H9 (cell line): Measurements from ENCODE around the gene MAP3K1. TPM values are rescaled to one million over a fixed set of nuclear protein-coding genes. Genes with fewer than 3 reads are reported as not detected.

Experiments
- DNase-seq: peaks from one replicate; pipeline ENCODE4 v3.0.0-alpha.2; 2017
- H2AFZ ChIP-seq: one replicate; pipeline ENCODE4 v1.6.1; 2013; ENCODE audit warnings: mild to moderate bottlenecking, low read length, control low read depth, moderate library complexity
- H2AK5ac ChIP-seq: 2 replicates; pipeline ENCODE4 v1.6.1; 2013; ENCODE audit warnings: low read length, control low read depth, mixed read lengths; ENCODE audit not compliant: insufficient read length
- H2BK120ac ChIP-seq: one replicate; pipeline ENCODE4 v1.6.1; 2013; ENCODE audit warnings: low read depth, mild to moderate bottlenecking, low read length, control low read depth, inconsistent platforms; ENCODE audit not compliant: poor library complexity, severe bottlenecking
- H2BK12ac ChIP-seq: 2 replicates; pipeline ENCODE4 v1.6.1; 2013; ENCODE audit warnings: low read length, control low read depth, mixed read lengths, low read depth; ENCODE audit not compliant: insufficient read length
- H2BK15ac ChIP-seq: 2 replicates; pipeline ENCODE4 v1.6.1; 2013; ENCODE audit warnings: low read depth, low read length, control low read depth
- H2BK20ac ChIP-seq: one replicate; pipeline ENCODE4 v1.6.1; 2013; ENCODE audit warnings: low read depth, mild to moderate bottlenecking, low read length, control low read depth, inconsistent platforms; ENCODE audit not compliant: poor library complexity, severe bottlenecking
- H2BK5ac ChIP-seq: 2 replicates; pipeline ENCODE4 v1.6.1; 2013; ENCODE audit warnings: low read length, control low read depth, mixed read lengths; ENCODE audit not compliant: insufficient read length
- H3K14ac ChIP-seq: 2 replicates; pipeline ENCODE4 v1.6.1; 2013; ENCODE audit warnings: low read length, control low read depth; ENCODE audit not compliant: insufficient read depth
- H3K18ac ChIP-seq: 2 replicates; pipeline ENCODE4 v1.6.1; 2013; ENCODE audit warnings: low read depth, mild to moderate bottlenecking, mixed read lengths, low read length, control low read depth; ENCODE audit not compliant: insufficient read length
- H3K23ac ChIP-seq: 2 replicates; pipeline ENCODE4 v1.6.1; 2013; ENCODE audit warnings: low read length, control low read depth, mixed read lengths, low read depth; ENCODE audit not compliant: insufficient read length
- H3K23me2 ChIP-seq: 2 replicates; pipeline ENCODE4 v1.6.1; 2013; ENCODE audit warnings: low read depth, mild to moderate bottlenecking, mixed read lengths, low read length, control low read depth; ENCODE audit not compliant: insufficient read length, poor library complexity, severe bottlenecking
- H3K27ac ChIP-seq: 2 replicates; pipeline ENCODE4 v1.5.1; 2013; ENCODE audit warnings: low read length, control low read depth, mixed read lengths, low read depth; ENCODE audit not compliant: insufficient read length
- H3K27me3 ChIP-seq: 2 replicates; pipeline ENCODE4 v1.6.1; 2013; ENCODE audit warnings: low read length, control low read depth, inconsistent platforms; ENCODE audit not compliant: insufficient read depth
- H3K4ac ChIP-seq: 2 replicates; pipeline ENCODE4 v1.6.1; 2013; ENCODE audit warnings: low read depth, mild to moderate bottlenecking, control low read depth, inconsistent platforms, low read length, moderate library complexity
- H3K4me1 ChIP-seq: 2 replicates; pipeline ENCODE4 v1.6.1; 2013; ENCODE audit warnings: low read length, control low read depth, inconsistent platforms; ENCODE audit not compliant: insufficient read depth
- H3K4me2 ChIP-seq: 2 replicates; pipeline ENCODE4 v1.6.1; 2013; ENCODE audit warnings: low read length, control low read depth, mixed read lengths; ENCODE audit not compliant: insufficient read length, insufficient read depth
- H3K56ac ChIP-seq: 2 replicates; pipeline ENCODE4 v1.6.1; 2013; ENCODE audit warnings: low read depth, mild to moderate bottlenecking, mixed read lengths, low read length, control low read depth; ENCODE audit not compliant: insufficient read length
- H3K79me1 ChIP-seq: 2 replicates; pipeline ENCODE4 v1.6.1; 2013; ENCODE audit warnings: low read depth, mild to moderate bottlenecking, moderate library complexity, low read length, control low read depth, inconsistent platforms; ENCODE audit not compliant: insufficient read depth, poor library complexity, severe bottlenecking
- H3K79me2 ChIP-seq: 2 replicates; pipeline ENCODE4 v1.6.1; 2013; ENCODE audit warnings: low read length, control low read depth, inconsistent platforms; ENCODE audit not compliant: insufficient read depth
- H3K9ac ChIP-seq: 2 replicates; pipeline ENCODE4 v1.6.1; 2013; ENCODE audit warnings: low read length, control low read depth, mixed read lengths; ENCODE audit not compliant: insufficient read length; ENCODE audit errors: extremely low read depth
- H3K9me3 ChIP-seq: one replicate; pipeline ENCODE4 v1.6.1; 2013; ENCODE audit warnings: low read depth, low read length, inconsistent platforms; ENCODE audit not compliant: control insufficient read depth
- H3T11ph ChIP-seq: one replicate; pipeline ENCODE4 v1.6.1; 2013; ENCODE audit warnings: mild to moderate bottlenecking, low read length, control low read depth, inconsistent platforms
- H4K20me1 ChIP-seq: one replicate; pipeline ENCODE4 v1.6.1; 2013; ENCODE audit not compliant: control insufficient read depth, insufficient read length, insufficient read depth
- H4K5ac ChIP-seq: 2 replicates; pipeline ENCODE4 v1.6.1; 2013; ENCODE audit warnings: low read depth, mild to moderate bottlenecking, mixed read lengths, low read length, control low read depth; ENCODE audit not compliant: insufficient read length
- H4K8ac ChIP-seq: replicated peaks from 2 replicates; pipeline ENCODE4 v1.6.1; 2013; ENCODE audit warnings: low read length, control low read depth, mixed read lengths, low read depth; ENCODE audit not compliant: insufficient read length
- H4K91ac ChIP-seq: 2 replicates; pipeline ENCODE4 v1.6.1; 2013; ENCODE audit warnings: low read depth, mild to moderate bottlenecking, moderate library complexity, mixed read lengths, low read length, control low read depth; ENCODE audit not compliant: insufficient read length
- H3K27ac Mint-ChIP-seq, 3 experiments: 2 replicates in 2 of 3; 3 replicates in 1 of 3; pipeline ENCODE4 v1.8.0; 2020 to 2021; ENCODE audit warnings: mixed read lengths in 3 of 3, mild to moderate bottlenecking in 1 of 3, moderate library complexity in 1 of 3
- H3K27me3 Mint-ChIP-seq: 2 replicates; pipeline ENCODE4 v1.8.0; 2021; ENCODE audit warnings: low read depth, mild to moderate bottlenecking, moderate library complexity, mixed read lengths
- H3K36me3 Mint-ChIP-seq, 3 experiments: 2 replicates in 2 of 3; 3 replicates in 1 of 3; pipeline ENCODE4 v1.8.0; 2020 to 2021; ENCODE audit warnings: low read depth in 3 of 3, mixed read lengths in 3 of 3; ENCODE audit not compliant: insufficient read depth in 1 of 3
- H3K4me1 Mint-ChIP-seq, 2 experiments: 2 replicates each; pipeline ENCODE4 v1.8.0; 2020; ENCODE audit warnings: mixed read lengths in 2 of 2
- H3K4me3 Mint-ChIP-seq, 2 experiments: 2 replicates in 1 of 2; 3 replicates in 1 of 2; pipeline ENCODE4 v1.8.0; 2020 to 2021; ENCODE audit warnings: mild to moderate bottlenecking in 2 of 2, mixed read lengths in 2 of 2, moderate library complexity in 1 of 2
- H3K9me3 Mint-ChIP-seq, 2 experiments: 2 replicates in 1 of 2; 3 replicates in 1 of 2; pipeline ENCODE4 v1.8.0; 2020; ENCODE audit warnings: mild to moderate bottlenecking in 2 of 2, mixed read lengths in 2 of 2, moderate library complexity in 1 of 2
- WGBS: extraction: QIAGEN DNeasy Blood & Tissue Kit; methylation state at CpG from one replicate; pipeline ENCODE4 v1.1.7; 2013; ENCODE audit warnings: missing lambda C conversion rate, low lambda C conversion rate, mixed read lengths; ENCODE audit not compliant: insufficient read length; ENCODE audit errors: extremely low coverage; 5-methylcytosine and 5-hydroxymethylcytosine counted together
- total RNA-seq: library from RNA; stranded (reverse); gene quantifications from 2 replicates; pipeline ENCODE4 v1.2.1, GENCODE V29; 2021
- TF ChIP-seq, protein P1 (sequence below): fragments of 200-600 bp; sonication (generic); conservative IDR thresholded peaks from 3 replicates; pipeline ENCODE4 v1.8.0; 2021; ENCODE audit warnings: antibody characterized with exemption, mild to moderate bottlenecking

Gene MAP3K1
- total RNA-seq, 1 experiment from 2014 or later = 11.1 TPM

DNA sequence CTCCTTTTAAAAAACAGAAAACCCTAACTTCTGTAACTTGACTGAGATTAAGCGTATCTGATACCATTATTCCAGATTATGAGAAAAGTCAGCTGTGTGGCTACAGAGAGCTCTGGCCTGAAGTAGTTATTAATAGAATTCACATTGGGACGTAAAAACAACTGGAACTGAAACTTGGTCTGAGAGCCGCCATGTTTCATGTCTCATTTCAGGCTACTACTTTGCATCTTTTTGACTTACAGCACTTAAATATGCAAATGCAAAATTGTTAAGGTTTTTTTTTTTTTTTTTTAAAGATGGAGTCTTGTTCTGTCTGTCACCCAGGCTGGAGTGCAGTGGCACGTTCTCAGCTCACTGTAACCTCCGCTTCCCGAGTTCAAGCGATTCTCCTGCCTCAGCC is 25.2 kb downstream of the MAP3K1 start:
- Histone ChIP-seq H2BK12ac (no peak overlapping the region), H3K23ac (no peak overlapping the region), H3K9ac (no peak overlapping the region), H2AFZ (no peak overlapping the region), H3K23me2 (no peaks in the 10 kb centered on the region), H2BK20ac (no peak overlapping the region), H2BK120ac (no peak overlapping the region), H2AK5ac (no peak overlapping the region), H3K4me1 (peaks cover 8% of the 10 kb centered on the region), H3K79me2 (peaks cover 3% of the 10 kb centered on the region; the same call in 1 of the 2 replicates), H3K27me3 (no peaks in the 10 kb centered on the region), H3K14ac (no peak overlapping the region), H4K5ac (no peak overlapping the region), H3K9me3 (no peaks in the 10 kb centered on the region), H3K27ac (no peak overlapping the region), H3K18ac (no peak overlapping the region), H4K20me1 (no peaks in the 10 kb centered on the region), H3T11ph (no peak overlapping the region), H3K4ac (no peak overlapping the region), H3K4me2 (no peak overlapping the region), H3K56ac (no peak overlapping the region), H4K91ac (no peak overlapping the region), H3K79me1 (no peaks in the 10 kb centered on the region), H4K8ac (no peak overlapping the region), H2BK5ac (no peak overlapping the region), H2BK15ac (no peak overlapping the region)
- peaks cover 34 to 37% of the 10 kb centered on the region in 2 experiments for H3K4me1 Mint-ChIP-seq
- DNase-seq = no peak
- no peaks in the 10 kb centered on the region; a peak in 1 of 7 replicates for H3K36me3 Mint-ChIP-seq
- TF ChIP-seq, protein P1, sequence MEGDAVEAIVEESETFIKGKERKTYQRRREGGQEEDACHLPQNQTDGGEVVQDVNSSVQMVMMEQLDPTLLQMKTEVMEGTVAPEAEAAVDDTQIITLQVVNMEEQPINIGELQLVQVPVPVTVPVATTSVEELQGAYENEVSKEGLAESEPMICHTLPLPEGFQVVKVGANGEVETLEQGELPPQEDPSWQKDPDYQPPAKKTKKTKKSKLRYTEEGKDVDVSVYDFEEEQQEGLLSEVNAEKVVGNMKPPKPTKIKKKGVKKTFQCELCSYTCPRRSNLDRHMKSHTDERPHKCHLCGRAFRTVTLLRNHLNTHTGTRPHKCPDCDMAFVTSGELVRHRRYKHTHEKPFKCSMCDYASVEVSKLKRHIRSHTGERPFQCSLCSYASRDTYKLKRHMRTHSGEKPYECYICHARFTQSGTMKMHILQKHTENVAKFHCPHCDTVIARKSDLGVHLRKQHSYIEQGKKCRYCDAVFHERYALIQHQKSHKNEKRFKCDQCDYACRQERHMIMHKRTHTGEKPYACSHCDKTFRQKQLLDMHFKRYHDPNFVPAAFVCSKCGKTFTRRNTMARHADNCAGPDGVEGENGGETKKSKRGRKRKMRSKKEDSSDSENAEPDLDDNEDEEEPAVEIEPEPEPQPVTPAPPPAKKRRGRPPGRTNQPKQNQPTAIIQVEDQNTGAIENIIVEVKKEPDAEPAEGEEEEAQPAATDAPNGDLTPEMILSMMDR = no peak
- no peaks in the 10 kb centered on the region for H3K9me3 Mint-ChIP-seq
- H3K27me3 Mint-ChIP-seq = no peaks in the 10 kb centered on the region
- WGBS = no CpG with 5 or more reads among the region's 7 CpGs
- H3K4me3 Mint-ChIP-seq = no peak overlapping the region
- no peak overlapping the region for H3K27ac Mint-ChIP-seq
